Measurements from ENCODE around the gene CCDC85C. TPM values are rescaled to one million over a fixed set of nuclear protein-coding genes. Genes with fewer than 3 reads are reported as not detected.

CCDC85C gene
- total RNA-seq, 1 experiment from 2014 or later, result 33.2 TPM

DNA sequence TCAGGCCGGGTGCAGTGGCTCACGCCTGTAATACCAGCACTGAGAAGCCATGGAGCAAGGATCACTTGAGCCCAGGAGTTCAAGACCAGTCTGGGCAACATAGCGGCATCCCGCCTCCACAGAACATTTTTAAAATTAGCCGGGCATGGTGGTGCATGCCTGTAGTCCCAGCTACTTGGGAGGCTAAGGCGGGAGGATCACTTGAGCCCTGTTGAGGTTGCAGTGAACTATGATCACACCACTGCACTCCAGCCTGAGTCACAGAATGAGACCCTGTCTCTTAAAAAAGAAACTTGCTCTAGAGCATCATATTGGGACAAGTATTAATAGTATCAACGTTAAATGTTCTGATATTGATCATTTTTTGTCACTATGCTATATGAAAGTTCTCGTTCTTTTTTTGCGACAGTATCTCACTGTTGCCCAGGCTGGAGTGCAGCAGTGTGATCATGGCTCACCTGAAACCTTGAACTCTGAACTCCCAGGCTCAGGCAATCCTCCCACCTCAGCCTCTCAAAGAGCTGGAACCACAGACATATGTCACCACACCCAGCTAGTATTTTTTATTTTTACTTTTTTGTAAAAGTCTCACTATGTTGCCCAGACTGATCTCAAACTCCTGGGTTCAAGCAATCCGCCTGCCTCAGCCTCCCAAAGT lies 47.7 kb downstream of the CCDC85C start:
- Histone ChIP-seq H3K9ac (ENCODE audit: extremely low read depth, insufficient read length, low read length) (no peak overlapping the region), H3K23me2 (ENCODE audit: insufficient read length, low read depth, low read length, poor library complexity, severe bottlenecking) (no peaks in the 10 kb centered on the region), H4K5ac (ENCODE audit: insufficient read length, low read depth, low read length) (no peak overlapping the region), H3K79me1 (ENCODE audit: insufficient read depth, low read depth, low read length, poor library complexity, severe bottlenecking) (no peaks in the 10 kb centered on the region), H3K18ac (ENCODE audit: insufficient read length, low read depth, low read length) (no peak overlapping the region), H3K4me1 (ENCODE audit: insufficient read depth, low read length) (no peaks in the 10 kb centered on the region), H2BK15ac (ENCODE audit: low read depth, low read length) (no peak overlapping the region), H2BK20ac (ENCODE audit: low read depth, low read length, poor library complexity, severe bottlenecking) (no peak overlapping the region), H2AFZ (ENCODE audit: low read length) (no peak overlapping the region), H3T11ph (ENCODE audit: low read length) (no peak overlapping the region), H3K23ac (ENCODE audit: insufficient read length, low read depth, low read length) (no peak overlapping the region), H3K9me3 (ENCODE audit: control insufficient read depth, low read depth, low read length) (no peaks in the 10 kb centered on the region), H2BK5ac (ENCODE audit: insufficient read length, low read length) (no peak overlapping the region), H3K4ac (ENCODE audit: low read depth, low read length) (no peak overlapping the region), H4K20me1 (ENCODE audit: control insufficient read depth, insufficient read depth, insufficient read length) (peaks cover 3% of the 10 kb centered on the region), H3K27ac (ENCODE audit: insufficient read length, low read depth, low read length) (no peak overlapping the region), H3K4me2 (ENCODE audit: insufficient read depth, insufficient read length, low read length) (no peak overlapping the region), H4K8ac (replicated peaks; ENCODE audit: insufficient read length, low read depth, low read length) (no peak overlapping the region), H4K91ac (ENCODE audit: insufficient read length, low read depth, low read length) (no peak overlapping the region), H3K79me2 (ENCODE audit: insufficient read depth, low read length) (no peaks in the 10 kb centered on the region; the same call in 1 of the 2 replicates), H2BK12ac (ENCODE audit: insufficient read length, low read depth, low read length) (no peak overlapping the region), H2AK5ac (ENCODE audit: insufficient read length, low read length) (no peak overlapping the region), H2BK120ac (ENCODE audit: low read depth, low read length, poor library complexity, severe bottlenecking) (no peak overlapping the region), H3K56ac (ENCODE audit: insufficient read length, low read depth, low read length) (no peak overlapping the region), H3K27me3 (ENCODE audit: insufficient read depth, low read length) (no peaks in the 10 kb centered on the region), H3K14ac (ENCODE audit: insufficient read depth, low read length) (no peak overlapping the region)
- Mint-ChIP-seq H3K27ac (peak overlapping the region in 1 of 3 experiments; percentile 75; a peak in 1 of 7 replicates), H3K4me1 (peaks cover 11 to 23% of the 10 kb centered on the region in 2 experiments), H3K4me3 (no peak overlapping the region), H3K9me3 (peaks cover 0 to 6% of the 10 kb centered on the region in 2 experiments; a peak in 4 of 5 replicates), H3K27me3 (ENCODE audit: low read depth) (no peaks in the 10 kb centered on the region; the same call in 1 of the 2 replicates), H3K36me3 (ENCODE audit: insufficient read depth in 1 of 3, low read depth in 3 of 3) (peaks cover 5 to 13% (median 8%) of the 10 kb centered on the region in 3 experiments; a peak in 6 of 7 replicates)
- DNase-seq, result no peak
- WGBS (ENCODE audit: extremely low coverage, insufficient read length, low lambda C conversion rate), result no CpG with 5 or more reads among the region's 10 CpGs
- TF ChIP-seq, protein P1, sequence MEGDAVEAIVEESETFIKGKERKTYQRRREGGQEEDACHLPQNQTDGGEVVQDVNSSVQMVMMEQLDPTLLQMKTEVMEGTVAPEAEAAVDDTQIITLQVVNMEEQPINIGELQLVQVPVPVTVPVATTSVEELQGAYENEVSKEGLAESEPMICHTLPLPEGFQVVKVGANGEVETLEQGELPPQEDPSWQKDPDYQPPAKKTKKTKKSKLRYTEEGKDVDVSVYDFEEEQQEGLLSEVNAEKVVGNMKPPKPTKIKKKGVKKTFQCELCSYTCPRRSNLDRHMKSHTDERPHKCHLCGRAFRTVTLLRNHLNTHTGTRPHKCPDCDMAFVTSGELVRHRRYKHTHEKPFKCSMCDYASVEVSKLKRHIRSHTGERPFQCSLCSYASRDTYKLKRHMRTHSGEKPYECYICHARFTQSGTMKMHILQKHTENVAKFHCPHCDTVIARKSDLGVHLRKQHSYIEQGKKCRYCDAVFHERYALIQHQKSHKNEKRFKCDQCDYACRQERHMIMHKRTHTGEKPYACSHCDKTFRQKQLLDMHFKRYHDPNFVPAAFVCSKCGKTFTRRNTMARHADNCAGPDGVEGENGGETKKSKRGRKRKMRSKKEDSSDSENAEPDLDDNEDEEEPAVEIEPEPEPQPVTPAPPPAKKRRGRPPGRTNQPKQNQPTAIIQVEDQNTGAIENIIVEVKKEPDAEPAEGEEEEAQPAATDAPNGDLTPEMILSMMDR (conservative IDR thresholded peaks at IDR 0.05), result no peak
